SK-N-SH (cell line): ENCODE results near the gene TSTD1. TPM values are rescaled to one million over a fixed set of nuclear protein-coding genes. Genes with fewer than 3 reads are reported as not detected.

Source experiments
- CTCF ChIA-PET: fragments of 300-600, 350-600 bp; formaldehyde crosslinking; extraction: SDS; loops from one replicate; lab custom pipeline; 2021; lab: Yijun Ruan, JAX
- POLR2A ChIA-PET: fragments of 350-600 bp; sonication (Branson Sonifier 250); formaldehyde crosslinking; extraction: SDS; loops from one replicate; lab custom pipeline; 2020; ENCODE audit warnings: antibody characterized with exemption, inconsistent platforms; lab: Yijun Ruan, JAX
- DNase-seq: peaks from one replicate; pipeline ENCODE4 v3.0.0; 2012
- H2AFZ ChIP-seq: fragments of 200-600 bp; sonication (generic); 2 replicates; pipeline ENCODE4 v1.8.1; 2016; ENCODE audit warnings: antibody characterized with exemption, mild to moderate bottlenecking, low read depth
- H3F3A ChIP-seq: fragments of 200-600 bp; sonication (generic); replicated peaks from 2 replicates; pipeline ENCODE3; 2016; ENCODE audit warnings: antibody characterized with exemption, mild to moderate bottlenecking; ENCODE audit not compliant: insufficient read depth
- H3K27ac ChIP-seq, 2 experiments: fragments of 200-500 bp in 1 of 2; fragments of 200-600 bp in 1 of 2; sonication (Bioruptor generic) in 1 of 2; sonication (generic), shearing (Covaris generic) in 1 of 2; 2 replicates each; pipeline versions ENCODE4 v1.5.1 to v1.6.1; 2014 to 2016; ENCODE audit warnings: low read depth in 2 of 2, inconsistent platforms in 1 of 2, low read length in 1 of 2, mild to moderate bottlenecking in 1 of 2, mixed read lengths in 1 of 2
- H3K27me3 ChIP-seq: fragments of 200-600 bp; sonication (generic), shearing (Covaris generic); 2 replicates; pipeline ENCODE4 v1.6.1; 2016; ENCODE audit warnings: mixed run types; ENCODE audit not compliant: insufficient read depth
- H3K36me3 ChIP-seq, 2 experiments: fragments of 200-500 bp in 1 of 2; fragments of 200-600 bp in 1 of 2; sonication (Bioruptor generic) in 1 of 2; sonication (generic) in 1 of 2; replicated peaks in 1 of 2; 2 replicates each; pipeline versions ENCODE3 to v1.5.1; 2014 to 2016; ENCODE audit warnings: low read length in 1 of 2, mild to moderate bottlenecking in 1 of 2; ENCODE audit not compliant: insufficient read depth in 2 of 2, control insufficient read depth in 1 of 2
- H3K4me1 ChIP-seq, 2 experiments: fragments of 200-500 bp in 1 of 2; fragments of 200-600 bp in 1 of 2; sonication (Bioruptor generic) in 1 of 2; sonication (generic), shearing (Covaris generic) in 1 of 2; 2 replicates each; pipeline versions ENCODE4 v1.5.1 to v1.6.1; 2014 to 2016; ENCODE audit warnings: low read depth in 1 of 2, low read length in 1 of 2, mixed run types in 1 of 2; ENCODE audit not compliant: insufficient read depth in 2 of 2, control insufficient read depth in 1 of 2
- H3K4me2 ChIP-seq: fragments of 200-600 bp; sonication (generic), shearing (Covaris generic); 2 replicates; pipeline ENCODE4 v1.6.1; 2017; ENCODE audit warnings: mixed run types
- H3K4me3 ChIP-seq, 2 experiments: fragments of 200-500 bp in 1 of 2; fragments of 200-600 bp in 1 of 2; sonication (Bioruptor generic) in 1 of 2; sonication (generic), shearing (Covaris generic) in 1 of 2; 2 replicates each; pipeline versions ENCODE4 v1.5.1 to v1.8.1; 2014 to 2016; ENCODE audit warnings: low read depth in 2 of 2, inconsistent platforms in 1 of 2, low read length in 1 of 2, mild to moderate bottlenecking in 1 of 2, mixed read lengths in 1 of 2, moderate library complexity in 1 of 2
- H3K79me2 ChIP-seq: fragments of 200-600 bp; sonication (generic); 2 replicates; pipeline ENCODE4 v1.8.1; 2017; ENCODE audit warnings: mild to moderate bottlenecking; ENCODE audit not compliant: insufficient read depth
- H3K9ac ChIP-seq: fragments of 200-600 bp; sonication (generic); 2 replicates; pipeline ENCODE4 v1.6.1; 2017; ENCODE audit warnings: mixed run types
- H3K9me2 ChIP-seq: fragments of 200-600 bp; sonication (generic); 2 replicates; pipeline ENCODE4 v1.6.1; 2017; ENCODE audit warnings: mixed run types
- H3K9me3 ChIP-seq: fragments of 200-600 bp; sonication (generic); 2 replicates; pipeline ENCODE4 v1.6.1; 2017; ENCODE audit warnings: mixed run types, mild to moderate bottlenecking, moderate library complexity
- H4K20me1 ChIP-seq: fragments of 200-600 bp; sonication (generic); 2 replicates; pipeline ENCODE4 v1.6.1; 2017; ENCODE audit warnings: mild to moderate bottlenecking, mixed run types; ENCODE audit not compliant: insufficient read depth
- EP300 ChIP-seq, 2 experiments: IDR thresholded peaks; 2 replicates each; pipeline versions ENCODE4 v1.4.0 to v1.6.1; 2012; ENCODE audit warnings: borderline replicate concordance in 1 of 2, low read depth in 1 of 2, low read length in 1 of 2
- EZH2phosphoT487 ChIP-seq: fragments of 200-600 bp; sonication (generic); IDR thresholded peaks from 2 replicates; pipeline ENCODE4 v1.6.1; 2017; ENCODE audit warnings: low read depth, mixed run types, mild to moderate bottlenecking, antibody characterized with exemption, moderate library complexity, borderline replicate concordance
- GABPA ChIP-seq: IDR thresholded peaks from 2 replicates; pipeline ENCODE4 v1.4.0; 2012; ENCODE audit warnings: low read depth, mild to moderate bottlenecking
- MAX ChIP-seq: IDR thresholded peaks from 2 replicates; pipeline ENCODE4 v1.4.0; 2012; ENCODE audit warnings: low read depth
- NFIC ChIP-seq: IDR thresholded peaks from 2 replicates; pipeline ENCODE4 v1.4.0; 2012; ENCODE audit warnings: borderline replicate concordance
- NRF1 ChIP-seq: IDR thresholded peaks from 2 replicates; pipeline ENCODE4 v1.6.1; 2012; ENCODE audit warnings: low read depth, mild to moderate bottlenecking, low read length
- POLR2AphosphoS5 ChIP-seq: IDR thresholded peaks from 2 replicates; pipeline ENCODE4 v1.6.1; 2012; ENCODE audit warnings: low read depth, low read length
- REST ChIP-seq: IDR thresholded peaks from 2 replicates; pipeline ENCODE4 v1.6.1; 2012; ENCODE audit warnings: mild to moderate bottlenecking, low read depth, low read length, moderate library complexity
- RFX5 ChIP-seq: IDR thresholded peaks from 2 replicates; pipeline ENCODE4 v1.6.1; 2012; ENCODE audit warnings: mild to moderate bottlenecking, improper control_type of control experiment, low read length
- SIN3A ChIP-seq: IDR thresholded peaks from 2 replicates; pipeline ENCODE4 v1.6.1; 2012; ENCODE audit warnings: low read depth, mild to moderate bottlenecking, low read length, moderate library complexity, borderline replicate concordance
- TAF1 ChIP-seq: IDR thresholded peaks from 2 replicates; pipeline ENCODE4 v1.6.1; 2012; ENCODE audit warnings: low read depth, mild to moderate bottlenecking, low read length, moderate library complexity, borderline replicate concordance
- TCF12 ChIP-seq: IDR thresholded peaks from 2 replicates; pipeline ENCODE4 v1.4.0; 2012
- WGBS: methylation state at CpG from one replicate; pipeline ENCODE4 v1.1.6; 2017; ENCODE audit warnings: low lambda C conversion rate; 5-methylcytosine and 5-hydroxymethylcytosine counted together
- polyA plus RNA-seq, 3 experiments: library from polyadenylated mRNA; depleted of rRNA; stranded (reverse); fragments of >200 nt; gene quantifications; 2 replicates each; pipeline ENCODE4 v1.2.3, GENCODE V29; 2012
- TF ChIP-seq, protein P1 (sequence below): IDR thresholded peaks from 2 replicates; pipeline ENCODE4 v1.4.0; 2012; ENCODE audit warnings: low read depth, borderline replicate concordance
- TF ChIP-seq, protein P2 (sequence below): IDR thresholded peaks from 2 replicates; pipeline ENCODE4 v1.4.0; 2012; ENCODE audit warnings: low read depth, borderline replicate concordance
- TF ChIP-seq, protein P3 (sequence below): fragments of 150-350 bp; IDR thresholded peaks from 2 replicates; pipeline ENCODE4 v1.6.1; 2016; ENCODE audit warnings: mild to moderate bottlenecking, low read depth, low read length

TSTD1 gene
- polyA plus RNA-seq, 1 of the 3 experiments (the other 2 are of a cell fraction): 93.9 TPM

DNA sequence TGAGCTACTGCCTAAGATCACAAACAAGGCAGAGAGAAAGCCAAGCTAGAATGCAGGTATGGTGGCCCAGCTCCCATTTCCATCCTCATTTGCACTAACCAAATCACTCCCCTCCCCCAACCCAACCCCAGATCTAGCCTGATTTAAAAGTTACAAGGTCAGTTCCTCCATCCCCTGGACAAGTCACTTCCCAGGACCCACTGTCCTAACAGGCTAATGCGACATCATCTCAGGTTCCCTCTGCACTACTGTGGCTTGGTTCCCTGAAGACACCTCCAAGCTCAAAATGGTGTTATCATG, 20.2 kb downstream of the TSTD1 start:
- Histone ChIP-seq H3K4me2 (no peak overlapping the region), H3K9me2 (no peaks in the 10 kb centered on the region), H3K79me2 (no peaks in the 10 kb centered on the region), H3K4me1 (peaks cover 0 to 2% of the 10 kb centered on the region in 2 experiments; a peak in 1 of 4 replicates), H3K27me3 (no peaks in the 10 kb centered on the region), H3K27ac (no peak overlapping the region), H3K9ac (no peak overlapping the region), H3K9me3 (no peaks in the 10 kb centered on the region), H2AFZ (no peak overlapping the region), H3K4me3 (no peak overlapping the region), H4K20me1 (no peaks in the 10 kb centered on the region), H3K36me3 (no peaks in the 10 kb centered on the region), H3F3A (peaks cover 5% of the 10 kb centered on the region)
- WGBS: 92% methylated on average over 1 of the region's 1 CpG
- CTCF ChIA-PET: interaction anchor here (0.8 kb wide), 1 partner anchor 29 kb away, joined by 7 read pairs; no protein-coding TSS in a partner anchor
- TF ChIP-seq NFIC (no peak), TAF1 (no peak), NRF1 (no peak)
- DNase-seq: no peak
- POLR2A ChIA-PET: interaction anchor here (0.5 kb wide), 1 partner anchor 11 kb away, joined by 5 read pairs; no protein-coding TSS in a partner anchor

DNA sequence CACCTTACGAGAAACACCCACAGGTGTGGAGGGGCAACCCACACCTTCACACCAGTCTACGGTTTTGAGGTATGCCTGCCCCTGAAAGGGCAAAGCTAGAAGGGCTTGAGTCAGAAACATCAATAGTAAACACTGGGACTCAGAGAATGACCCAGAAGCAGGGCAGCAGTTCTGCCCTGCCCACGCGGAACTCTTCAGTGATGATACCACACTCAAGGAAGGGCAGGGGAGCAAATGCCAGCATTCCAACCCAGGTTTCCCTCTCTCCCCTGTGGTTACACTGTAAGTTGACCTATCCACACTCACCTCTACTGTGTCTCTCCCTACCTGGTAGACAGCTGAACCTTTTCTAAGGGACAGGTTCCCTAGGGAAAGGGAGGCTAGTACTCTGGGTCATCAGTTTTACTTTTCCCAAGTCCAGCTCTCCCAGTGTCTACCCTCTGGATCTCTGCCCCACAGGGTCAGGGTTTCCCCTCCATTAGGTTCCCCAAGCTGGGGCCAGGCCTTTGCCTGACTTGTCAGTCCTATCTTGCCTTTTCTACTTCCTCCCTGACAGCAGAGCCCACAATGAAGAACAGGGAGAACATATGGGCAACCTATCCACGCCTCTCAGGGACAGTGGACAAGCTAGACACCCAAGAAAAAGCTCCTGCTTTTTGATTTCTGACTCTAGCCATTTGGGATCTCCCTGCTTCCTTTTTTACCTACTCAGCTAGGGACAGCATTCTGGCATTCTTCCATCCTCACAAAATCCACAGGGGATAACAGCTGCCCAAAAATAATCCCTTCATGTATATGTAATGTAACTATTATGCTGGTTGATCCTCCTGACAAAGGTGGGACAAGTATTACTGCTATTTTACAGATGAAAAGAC, 20.8 kb downstream of the TSTD1 start:
- WGBS: 73% methylated on average over 5 of the region's 5 CpGs
- Histone ChIP-seq H3K79me2 (no peaks in the 10 kb centered on the region), H3K4me1 (peaks cover 0 to 2% of the 10 kb centered on the region in 2 experiments; a peak in 1 of 4 replicates), H3K4me3 (no peak overlapping the region), H2AFZ (no peak overlapping the region), H3K9me2 (no peaks in the 10 kb centered on the region), H3K27me3 (no peaks in the 10 kb centered on the region), H4K20me1 (no peaks in the 10 kb centered on the region), H3K4me2 (no peak overlapping the region), H3F3A (peaks cover 5% of the 10 kb centered on the region), H3K27ac (no peak overlapping the region), H3K9ac (no peak overlapping the region), H3K9me3 (no peaks in the 10 kb centered on the region), H3K36me3 (no peaks in the 10 kb centered on the region)
- ChIA-PET POLR2A (interaction anchor here (0.5 kb wide), 1 partner anchor 10 kb away, joined by 5 read pairs; no protein-coding TSS in a partner anchor), CTCF (interaction anchor here (0.6 to 0.8 kb wide), 3 partner anchors 17 to 81 kb away, joined by 3 to 7 read pairs (median 3); no protein-coding TSS in a partner anchor)
- no peak for DNase-seq
- TF ChIP-seq TCF12 (no peak), RFX5 (no peak), POLR2AphosphoS5 (no peak), REST (no peak), SIN3A (no peak), EZH2phosphoT487 (no peak), MAX (no peak), GABPA (no peak), EP300 (IDR thresholded peaks at IDR 0.05; ENCODE audit: borderline replicate concordance in 1 of 2, low read depth in 1 of 2, low read length in 1 of 2) (no peak)
- TF ChIP-seq, protein P1, sequence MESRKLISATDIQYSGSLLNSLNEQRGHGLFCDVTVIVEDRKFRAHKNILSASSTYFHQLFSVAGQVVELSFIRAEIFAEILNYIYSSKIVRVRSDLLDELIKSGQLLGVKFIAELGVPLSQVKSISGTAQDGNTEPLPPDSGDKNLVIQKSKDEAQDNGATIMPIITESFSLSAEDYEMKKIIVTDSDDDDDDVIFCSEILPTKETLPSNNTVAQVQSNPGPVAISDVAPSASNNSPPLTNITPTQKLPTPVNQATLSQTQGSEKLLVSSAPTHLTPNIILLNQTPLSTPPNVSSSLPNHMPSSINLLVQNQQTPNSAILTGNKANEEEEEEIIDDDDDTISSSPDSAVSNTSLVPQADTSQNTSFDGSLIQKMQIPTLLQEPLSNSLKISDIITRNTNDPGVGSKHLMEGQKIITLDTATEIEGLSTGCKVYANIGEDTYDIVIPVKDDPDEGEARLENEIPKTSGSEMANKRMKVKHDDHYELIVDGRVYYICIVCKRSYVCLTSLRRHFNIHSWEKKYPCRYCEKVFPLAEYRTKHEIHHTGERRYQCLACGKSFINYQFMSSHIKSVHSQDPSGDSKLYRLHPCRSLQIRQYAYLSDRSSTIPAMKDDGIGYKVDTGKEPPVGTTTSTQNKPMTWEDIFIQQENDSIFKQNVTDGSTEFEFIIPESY: no peak
- TF ChIP-seq, protein P2, sequence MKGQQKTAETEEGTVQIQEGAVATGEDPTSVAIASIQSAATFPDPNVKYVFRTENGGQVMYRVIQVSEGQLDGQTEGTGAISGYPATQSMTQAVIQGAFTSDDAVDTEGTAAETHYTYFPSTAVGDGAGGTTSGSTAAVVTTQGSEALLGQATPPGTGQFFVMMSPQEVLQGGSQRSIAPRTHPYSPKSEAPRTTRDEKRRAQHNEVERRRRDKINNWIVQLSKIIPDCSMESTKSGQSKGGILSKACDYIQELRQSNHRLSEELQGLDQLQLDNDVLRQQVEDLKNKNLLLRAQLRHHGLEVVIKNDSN: no peak
- TF ChIP-seq, protein P3, sequence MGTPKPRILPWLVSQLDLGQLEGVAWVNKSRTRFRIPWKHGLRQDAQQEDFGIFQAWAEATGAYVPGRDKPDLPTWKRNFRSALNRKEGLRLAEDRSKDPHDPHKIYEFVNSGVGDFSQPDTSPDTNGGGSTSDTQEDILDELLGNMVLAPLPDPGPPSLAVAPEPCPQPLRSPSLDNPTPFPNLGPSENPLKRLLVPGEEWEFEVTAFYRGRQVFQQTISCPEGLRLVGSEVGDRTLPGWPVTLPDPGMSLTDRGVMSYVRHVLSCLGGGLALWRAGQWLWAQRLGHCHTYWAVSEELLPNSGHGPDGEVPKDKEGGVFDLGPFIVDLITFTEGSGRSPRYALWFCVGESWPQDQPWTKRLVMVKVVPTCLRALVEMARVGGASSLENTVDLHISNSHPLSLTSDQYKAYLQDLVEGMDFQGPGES: no peak
